Ascending aorta (tissue), 2 donors: ENCODE results near the gene N4BP2. TPM values are rescaled to one million over a fixed set of nuclear protein-coding genes. Genes with fewer than 3 reads are reported as not detected.

Source experiments
- DNase-seq, 2 donors: peaks; one replicate each; pipeline ENCODE4 v3.0.0-alpha.2; 2019; ENCODE audit warnings: low spot score in 2 of 2
- H3K27ac ChIP-seq, 2 donors: fragments of 200-600 bp; sonication (generic); one replicate each; pipeline ENCODE4 v1.5.1; 2016 to 2017; ENCODE audit warnings: mild to moderate bottlenecking in 1 of 2
- H3K27me3 ChIP-seq: fragments of 200-600 bp; sonication (generic); one replicate; pipeline ENCODE4 v1.5.1; 2017
- H3K36me3 ChIP-seq, 2 donors: fragments of 200-600 bp; sonication (generic); one replicate each; pipeline ENCODE4 v1.5.1; 2016
- H3K4me1 ChIP-seq, 2 donors: fragments of 200-600 bp; sonication (generic); one replicate each; pipeline ENCODE4 v1.5.1; 2016 to 2017; ENCODE audit warnings: mild to moderate bottlenecking in 1 of 2
- H3K4me3 ChIP-seq, 2 donors: fragments of 200-600 bp; sonication (generic); one replicate each; pipeline ENCODE4 v1.5.1; 2016 to 2017; ENCODE audit warnings: mild to moderate bottlenecking in 1 of 2
- H3K9me3 ChIP-seq, 2 donors: fragments of 200-600 bp; sonication (generic); one replicate each; pipeline ENCODE4 v1.5.1; 2016
- CTCF ChIP-seq, 3 experiments: fragments of 200-600 bp in 2 of 3; fragments of 450-650 bp in 1 of 3; sonication (generic) in 2 of 3; IDR thresholded peaks; one replicate each; pipeline ENCODE4 v1.5.1; 2016 to 2019; ENCODE audit warnings: antibody characterized with exemption in 3 of 3, mild to moderate bottlenecking in 1 of 3, moderate library complexity in 1 of 3
- intact Hi-C: fragments of 100-400 bp; cut with DNase I; formaldehyde crosslinking; loops from one replicate; pipeline ENCODE4 v1.15.1; 2023
- total RNA-seq: library from RNA; depleted of rRNA; stranded (reverse); fragments of >200 nt; gene quantifications from one replicate; pipeline ENCODE4 v1.1.0, GENCODE V29; 2016

N4BP2 gene
- total RNA-seq, 1 donor from 2014 or later = 0.53 TPM

- no peaks in the 10 kb centered on the region for H3K27me3 ChIP-seq
- no peaks in the 10 kb centered on the region for H3K36me3 ChIP-seq
- no peaks in the 10 kb centered on the region for H3K4me1 ChIP-seq
- intact Hi-C loops = no loop called here
- DNase-seq = no peak
- no peak overlapping the region for H3K4me3 ChIP-seq
- TF ChIP-seq CTCF (IDR thresholded peaks at IDR 0.05) = no peak
- H3K27ac ChIP-seq = no peak overlapping the region
- no peaks in the 10 kb centered on the region for H3K9me3 ChIP-seq
Observed at GRCh38 chr4:40118861-40119260, 62.2 kb downstream of the N4BP2 start.

- Histone ChIP-seq H3K9me3 (no peaks in the 10 kb centered on the region), H3K4me1 (no peaks in the 10 kb centered on the region), H3K36me3 (no peaks in the 10 kb centered on the region), H3K27me3 (no peaks in the 10 kb centered on the region), H3K27ac (no peak overlapping the region), H3K4me3 (no peak overlapping the region)
- DNase-seq = no peak
- no peak for TF ChIP-seq CTCF (IDR thresholded peaks at IDR 0.05)
- intact Hi-C loops = no loop called here
Observed at GRCh38 chr4:40119344-40119743, 62.7 kb downstream of the N4BP2 start.

- no peak overlapping the region for H3K4me3 ChIP-seq
- H3K27me3 ChIP-seq = no peaks in the 10 kb centered on the region
- DNase-seq = no peak
- TF ChIP-seq CTCF (IDR thresholded peaks at IDR 0.05) = no peak
- intact Hi-C loops = no loop called here
- H3K36me3 ChIP-seq = no peaks in the 10 kb centered on the region
- H3K9me3 ChIP-seq = no peaks in the 10 kb centered on the region
- no peak overlapping the region for H3K27ac ChIP-seq
- H3K4me1 ChIP-seq = no peaks in the 10 kb centered on the region
Observed at GRCh38 chr4:40121515-40121914, 64.9 kb downstream of the N4BP2 start.

GRCh38 chr4:40122941-40123340 is 66.3 kb downstream of the N4BP2 start:
- Histone ChIP-seq H3K4me1 (no peaks in the 10 kb centered on the region), H3K27me3 (no peaks in the 10 kb centered on the region), H3K9me3 (no peaks in the 10 kb centered on the region), H3K36me3 (no peaks in the 10 kb centered on the region), H3K4me3 (no peak overlapping the region), H3K27ac (no peak overlapping the region)
- no peak for DNase-seq
- intact Hi-C loops = no loop called here
- no peak for TF ChIP-seq CTCF (IDR thresholded peaks at IDR 0.05)

- H3K4me1 ChIP-seq = no peaks in the 10 kb centered on the region
- intact Hi-C loops = no loop called here
- TF ChIP-seq CTCF (IDR thresholded peaks at IDR 0.05) = no peak
- H3K36me3 ChIP-seq = no peaks in the 10 kb centered on the region
- no peak for DNase-seq
- H3K27ac ChIP-seq = no peak overlapping the region
- no peaks in the 10 kb centered on the region for H3K9me3 ChIP-seq
- H3K4me3 ChIP-seq = no peak overlapping the region
- no peaks in the 10 kb centered on the region for H3K27me3 ChIP-seq
Observed at GRCh38 chr4:40124690-40125089, 68.0 kb downstream of the N4BP2 start.

- Histone ChIP-seq H3K27ac (no peak overlapping the region), H3K27me3 (no peaks in the 10 kb centered on the region), H3K36me3 (no peaks in the 10 kb centered on the region), H3K9me3 (no peaks in the 10 kb centered on the region), H3K4me1 (no peaks in the 10 kb centered on the region), H3K4me3 (no peak overlapping the region)
- intact Hi-C loops = no loop called here
- TF ChIP-seq CTCF (IDR thresholded peaks at IDR 0.05) = no peak
- DNase-seq = no peak
Observed at GRCh38 chr4:40130401-40131036, 73.9 kb downstream of the N4BP2 start.
